SK-N-SH treated with all-trans-retinoic acid at 6 μM for 48 hours (cell line): ENCODE data around the gene PSMB3.

Source experiments
- ATAC-seq: fragments of 200-7000 bp; cut with Tn5 transposase; 3 replicates; pipeline ENCODE4 v1.9.1; 2020; ENCODE audit warnings: mild to moderate bottlenecking, moderate library complexity
- ARNTL ChIP-seq: fragments of 450-650 bp; formaldehyde crosslinking; IDR thresholded peaks from 2 replicates; pipeline ENCODE4 v1.5.0; 2020; ENCODE audit warnings: low read depth, mild to moderate bottlenecking, moderate library complexity, borderline replicate concordance
- BACH2 ChIP-seq: fragments of 250-450 bp; sonication (Bioruptor Pico); IDR thresholded peaks from 2 replicates; pipeline ENCODE4 v1.9.0; 2021; ENCODE audit warnings: mild to moderate bottlenecking, borderline replicate concordance
- CREB5 ChIP-seq: fragments of 250-450 bp; sonication (Bioruptor Pico); IDR thresholded peaks from 2 replicates; pipeline ENCODE4 v1.5.1; 2020; ENCODE audit warnings: low read depth, mild to moderate bottlenecking, moderate library complexity
- ESRRG ChIP-seq: fragments of 250-450 bp; sonication (Bioruptor Pico); IDR thresholded peaks from 2 replicates; pipeline ENCODE4 v1.6.1; 2021; ENCODE audit warnings: mild to moderate bottlenecking
- GLIS3 ChIP-seq: fragments of 250-450 bp; sonication (Bioruptor Pico); IDR thresholded peaks from 2 replicates; pipeline ENCODE4 v1.5.0; 2020; ENCODE audit warnings: mild to moderate bottlenecking, moderate library complexity
- ISL1 ChIP-seq: fragments of 250-450 bp; sonication (Bioruptor Pico); IDR thresholded peaks from 2 replicates; pipeline ENCODE4 v2.1.2; 2022; ENCODE audit warnings: mild to moderate bottlenecking, moderate library complexity
- OSR1 ChIP-seq: fragments of 250-450 bp; sonication (Bioruptor Pico); IDR thresholded peaks from 2 replicates; pipeline ENCODE4 v1.8.0; 2022; ENCODE audit warnings: moderate library complexity, mild to moderate bottlenecking, inconsistent platforms
- PATZ1 ChIP-seq: fragments of 250-450 bp; sonication (Bioruptor Pico); IDR thresholded peaks from 2 replicates; pipeline ENCODE4 v1.8.0; 2020; ENCODE audit warnings: mild to moderate bottlenecking, moderate library complexity, borderline replicate concordance
- PPARA ChIP-seq: fragments of 250-450 bp; sonication (Bioruptor Pico); IDR thresholded peaks from 2 replicates; pipeline ENCODE4 v1.5.0; 2020; ENCODE audit warnings: mild to moderate bottlenecking, borderline replicate concordance
- RARB ChIP-seq: fragments of 250-450 bp; sonication (Bioruptor Pico); IDR thresholded peaks from 2 replicates; pipeline ENCODE4 v1.8.0; 2021; ENCODE audit warnings: mild to moderate bottlenecking, moderate library complexity
- SNAI2 ChIP-seq: fragments of 250-450 bp; sonication (Bioruptor Pico); IDR thresholded peaks from 2 replicates; pipeline ENCODE4 v1.5.0; 2020; ENCODE audit warnings: mild to moderate bottlenecking, moderate library complexity
- TCF4 ChIP-seq: fragments of 250-450 bp; sonication (Bioruptor Pico); IDR thresholded peaks from 2 replicates; pipeline ENCODE4 v1.8.0; 2021; ENCODE audit warnings: mild to moderate bottlenecking, moderate library complexity, borderline replicate concordance
- TSHZ2 ChIP-seq: fragments of 250-450 bp; sonication (Bioruptor Pico); IDR thresholded peaks from 2 replicates; pipeline ENCODE4 v1.5.0; 2020; ENCODE audit warnings: mild to moderate bottlenecking, moderate library complexity
- ZC3H10 ChIP-seq: fragments of 250-450 bp; sonication (Bioruptor Pico); IDR thresholded peaks from 2 replicates; pipeline ENCODE4 v1.5.1; 2021; ENCODE audit warnings: mild to moderate bottlenecking, moderate library complexity
- ZFP3 ChIP-seq: fragments of 250-450 bp; sonication (Bioruptor Pico); IDR thresholded peaks from 2 replicates; pipeline ENCODE4 v1.5.0; 2020; ENCODE audit warnings: mild to moderate bottlenecking, moderate library complexity
- ZFP30 ChIP-seq: fragments of 450-650 bp; formaldehyde crosslinking; IDR thresholded peaks from 2 replicates; pipeline ENCODE4 v1.5.0; 2022; ENCODE audit warnings: mild to moderate bottlenecking, moderate library complexity
- ZNF565 ChIP-seq: fragments of 450-650 bp; formaldehyde crosslinking; conservative IDR thresholded peaks from 2 replicates; pipeline ENCODE4 v1.5.0; 2020; ENCODE audit warnings: low read depth, mild to moderate bottlenecking, moderate library complexity
- ZNF70 ChIP-seq: fragments of 450-650 bp; formaldehyde crosslinking; IDR thresholded peaks from 2 replicates; pipeline ENCODE4 v1.5.0; 2020; ENCODE audit warnings: mild to moderate bottlenecking, moderate library complexity
- ZNF8 ChIP-seq: fragments of 450-650 bp; formaldehyde crosslinking; IDR thresholded peaks from 2 replicates; pipeline ENCODE4 v1.5.0; 2020; ENCODE audit warnings: mild to moderate bottlenecking, moderate library complexity
- TF ChIP-seq, protein P1 (sequence below): fragments of 250-450 bp; sonication (Bioruptor Pico); IDR thresholded peaks from 2 replicates; pipeline ENCODE4 v1.5.1; 2021; ENCODE audit warnings: mild to moderate bottlenecking, moderate library complexity
- TF ChIP-seq, protein P2 (sequence below): fragments of 250-450 bp; sonication (Bioruptor Pico); IDR thresholded peaks from 2 replicates; pipeline ENCODE4 v1.8.0; 2021; ENCODE audit warnings: low read depth, mild to moderate bottlenecking, moderate library complexity, borderline replicate concordance

Gene PSMB3

DNA sequence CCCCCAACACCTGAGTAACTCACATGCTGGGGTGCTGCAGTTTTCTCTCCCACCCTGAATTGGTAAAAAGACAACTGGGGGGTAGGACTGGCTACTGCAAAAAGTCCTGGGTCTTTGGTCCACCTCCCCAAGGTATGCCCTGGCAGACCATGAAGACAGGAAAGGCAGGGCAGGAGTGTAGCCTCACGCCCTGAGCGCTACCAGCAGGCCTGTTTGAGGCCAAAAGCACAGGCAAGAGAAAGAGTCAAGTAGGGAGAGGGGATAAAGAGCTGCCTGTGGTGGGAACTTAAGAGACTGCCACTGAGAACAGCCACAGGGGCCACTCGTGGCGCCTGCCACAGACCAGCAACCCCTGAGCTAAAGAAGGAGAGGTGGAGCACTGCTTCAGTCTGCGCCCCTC, 13.8 kb downstream of the PSMB3 start:
- TF ChIP-seq SNAI2 (CRISPR knock-in tag) = no peak
- no peak for TF ChIP-seq PPARA
- no peak for TF ChIP-seq ZNF70 (CRISPR knock-in tag)
- no peak for TF ChIP-seq CREB5 (CRISPR knock-in tag)
- no peak for TF ChIP-seq ZNF565
- no peak for TF ChIP-seq OSR1 (CRISPR knock-in tag)
- TF ChIP-seq TSHZ2 (CRISPR knock-in tag) = no peak
- no peak for TF ChIP-seq TCF4 (CRISPR knock-in tag)
- TF ChIP-seq GLIS3 (CRISPR knock-in tag) = no peak
- TF ChIP-seq ZNF8 (CRISPR knock-in tag) = no peak
- TF ChIP-seq ZFP3 = no peak
- TF ChIP-seq ZFP30 = no peak
- TF ChIP-seq, protein P1, sequence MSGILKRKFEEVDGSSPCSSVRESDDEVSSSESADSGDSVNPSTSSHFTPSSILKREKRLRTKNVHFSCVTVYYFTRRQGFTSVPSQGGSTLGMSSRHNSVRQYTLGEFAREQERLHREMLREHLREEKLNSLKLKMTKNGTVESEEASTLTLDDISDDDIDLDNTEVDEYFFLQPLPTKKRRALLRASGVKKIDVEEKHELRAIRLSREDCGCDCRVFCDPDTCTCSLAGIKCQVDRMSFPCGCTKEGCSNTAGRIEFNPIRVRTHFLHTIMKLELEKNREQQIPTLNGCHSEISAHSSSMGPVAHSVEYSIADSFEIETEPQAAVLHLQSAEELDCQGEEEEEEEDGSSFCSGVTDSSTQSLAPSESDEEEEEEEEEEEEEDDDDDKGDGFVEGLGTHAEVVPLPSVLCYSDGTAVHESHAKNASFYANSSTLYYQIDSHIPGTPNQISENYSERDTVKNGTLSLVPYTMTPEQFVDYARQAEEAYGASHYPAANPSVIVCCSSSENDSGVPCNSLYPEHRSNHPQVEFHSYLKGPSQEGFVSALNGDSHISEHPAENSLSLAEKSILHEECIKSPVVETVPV (CRISPR knock-in tag) = no peak
- TF ChIP-seq PATZ1 (CRISPR knock-in tag) = no peak
- TF ChIP-seq ISL1 (CRISPR knock-in tag) = no peak
- no peak for TF ChIP-seq ESRRG
- no peak for TF ChIP-seq ARNTL (CRISPR knock-in tag)
- TF ChIP-seq BACH2 (CRISPR knock-in tag) = no peak
- ATAC-seq = no peak

GRCh38 chr17:38768417-38768816, 15.9 kb downstream of the PSMB3 start:
- no peak for TF ChIP-seq PATZ1 (CRISPR knock-in tag)
- TF ChIP-seq, all 23 proteins: peak for 0
- no peak for ATAC-seq

- ATAC-seq = no peak
- TF ChIP-seq ISL1 (CRISPR knock-in tag) (no peak), ZNF565 (no peak), ZFP3 (no peak), ZNF8 (CRISPR knock-in tag) (no peak), CREB5 (CRISPR knock-in tag) (no peak), PATZ1 (CRISPR knock-in tag) (no peak), SNAI2 (CRISPR knock-in tag) (no peak), RARB (no peak), GLIS3 (CRISPR knock-in tag) (no peak), ZC3H10 (CRISPR knock-in tag) (no peak)
- TF ChIP-seq, protein P2, sequence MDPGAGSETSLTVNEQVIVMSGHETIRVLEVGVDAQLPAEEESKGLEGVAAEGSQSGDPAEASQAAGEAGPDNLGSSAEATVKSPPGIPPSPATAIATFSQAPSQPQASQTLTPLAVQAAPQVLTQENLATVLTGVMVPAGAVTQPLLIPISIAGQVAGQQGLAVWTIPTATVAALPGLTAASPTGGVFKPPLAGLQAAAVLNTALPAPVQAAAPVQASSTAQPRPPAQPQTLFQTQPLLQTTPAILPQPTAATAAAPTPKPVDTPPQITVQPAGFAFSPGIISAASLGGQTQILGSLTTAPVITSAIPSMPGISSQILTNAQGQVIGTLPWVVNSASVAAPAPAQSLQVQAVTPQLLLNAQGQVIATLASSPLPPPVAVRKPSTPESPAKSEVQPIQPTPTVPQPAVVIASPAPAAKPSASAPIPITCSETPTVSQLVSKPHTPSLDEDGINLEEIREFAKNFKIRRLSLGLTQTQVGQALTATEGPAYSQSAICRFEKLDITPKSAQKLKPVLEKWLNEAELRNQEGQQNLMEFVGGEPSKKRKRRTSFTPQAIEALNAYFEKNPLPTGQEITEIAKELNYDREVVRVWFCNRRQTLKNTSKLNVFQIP (CRISPR knock-in tag) = no peak
- TF ChIP-seq, protein P1 (CRISPR knock-in tag) = no peak
Measured at GRCh38 chr17:38773258-38773657, 20.7 kb downstream of the PSMB3 start.
